ENCODE data around the gene IGFBP3.

The IGFBP3 gene

GRCh38 chr7:45891462-45892402, 29.3 kb downstream of the IGFBP3 start:
- DNase-seq = no peak

GRCh38 chr7:45890902-45891461, 30.1 kb downstream of the IGFBP3 start:
- no peak for DNase-seq

GRCh38 chr7:45890125-45890901, 30.8 kb downstream of the IGFBP3 start:
- DNase-seq = no peak

GRCh38 chr7:45889367-45890067, 31.6 kb downstream of the IGFBP3 start:
- no peak for DNase-seq

- no peak for DNase-seq
Measured at GRCh38 chr7:45888993-45889366, 32.1 kb downstream of the IGFBP3 start.

- no peak for DNase-seq
Measured at GRCh38 chr7:45888185-45888992, 32.7 kb downstream of the IGFBP3 start, which contains the start of gene IGFBP1. IGFBP1 (plus strand) TSS chr7:45888488; CDS start chr7:45888653, 165 bp downstream.

GRCh38 chr7:45886931-45887667, 34.0 kb downstream of the IGFBP3 start:
- no peak for DNase-seq

GRCh38 chr7:45885264-45885882, 35.7 kb downstream of the IGFBP3 start:
- no peak for DNase-seq

- no peak for DNase-seq
Measured at GRCh38 chr7:45884136-45884535, 36.9 kb downstream of the IGFBP3 start.

- DNase-seq = no peak
Measured at GRCh38 chr7:45882465-45882810, 38.6 kb downstream of the IGFBP3 start.

- no peak for DNase-seq
Measured at GRCh38 chr7:45881759-45882464, 39.2 kb downstream of the IGFBP3 start.

- DNase-seq = no peak
Measured at GRCh38 chr7:45881280-45881758, 39.8 kb downstream of the IGFBP3 start.

GRCh38 chr7:45880433-45880860, 40.6 kb downstream of the IGFBP3 start:
- DNase-seq = no peak

GRCh38 chr7:45878457-45879144, 42.5 kb downstream of the IGFBP3 start:
- DNase-seq = no peak

GRCh38 chr7:45876519-45876918, 44.6 kb downstream of the IGFBP3 start:
- no peak for DNase-seq

- DNase-seq = no peak
Measured at GRCh38 chr7:45874408-45875131, 46.5 kb downstream of the IGFBP3 start.

- DNase-seq = no peak
Measured at GRCh38 chr7:45873355-45873754, 47.7 kb downstream of the IGFBP3 start.

- DNase-seq = no peak
Measured at GRCh38 chr7:45873035-45873354, 48.1 kb downstream of the IGFBP3 start, which contains the start of gene CCDC201. CCDC201 (minus strand) TSS chr7:45873082; CDS start chr7:45873007, 75 bp downstream.

Data from activated effector memory CD4-positive, alpha-beta T cell treated with anti-CD3 and anti-CD28 coated beads, Interleukin-2, amount 50 U/mL, for 16 hours (primary cell).